Brain microvascular endothelial cell (primary cell): ENCODE results near the gene FARP2.
"Not testable (repeated sequence)": the region's sequence is repeated elsewhere in the genome, so short reads cannot be mapped to it uniquely, and the experiment has no call there.

ENCODE experiments used
- DNase-seq: peaks from one replicate; pipeline ENCODE4 v3.0.0-alpha.2; 2020
- H3K27ac ChIP-seq: fragments of 250-450 bp; sonication (Bioruptor Pico); 2 replicates; pipeline ENCODE4 v1.5.1; 2020; ENCODE audit warnings: mild to moderate bottlenecking, moderate library complexity
- H3K27me3 ChIP-seq: fragments of 250-450 bp; sonication (Bioruptor Pico); replicated peaks from 2 replicates; pipeline ENCODE4 v1.5.1; 2020; ENCODE audit warnings: mild to moderate bottlenecking
- H3K36me3 ChIP-seq: fragments of 250-450 bp; sonication (Bioruptor Pico); replicated peaks from 2 replicates; pipeline ENCODE4 v1.5.1; 2020; ENCODE audit warnings: mild to moderate bottlenecking
- H3K4me3 ChIP-seq: 2 replicates; pipeline ENCODE4 v1.5.1; 2011; ENCODE audit warnings: low read depth, mild to moderate bottlenecking, control low read depth, low read length, moderate library complexity
- in situ Hi-C: cut with HindIII; loops from 2 replicates; pipeline ENCODE4 v1.10.0; 2017; ENCODE audit warnings: low sequenced_read_pairs, low pct_ligation_motif_present
- TF ChIP-seq, protein P1 (sequence below): IDR thresholded peaks from 2 replicates; pipeline ENCODE4 v1.5.1; 2011; ENCODE audit warnings: low read depth, mild to moderate bottlenecking, moderate library complexity, low read length, control low read depth, inconsistent platforms; ENCODE audit errors: missing control alignments

The FARP2 gene

DNA sequence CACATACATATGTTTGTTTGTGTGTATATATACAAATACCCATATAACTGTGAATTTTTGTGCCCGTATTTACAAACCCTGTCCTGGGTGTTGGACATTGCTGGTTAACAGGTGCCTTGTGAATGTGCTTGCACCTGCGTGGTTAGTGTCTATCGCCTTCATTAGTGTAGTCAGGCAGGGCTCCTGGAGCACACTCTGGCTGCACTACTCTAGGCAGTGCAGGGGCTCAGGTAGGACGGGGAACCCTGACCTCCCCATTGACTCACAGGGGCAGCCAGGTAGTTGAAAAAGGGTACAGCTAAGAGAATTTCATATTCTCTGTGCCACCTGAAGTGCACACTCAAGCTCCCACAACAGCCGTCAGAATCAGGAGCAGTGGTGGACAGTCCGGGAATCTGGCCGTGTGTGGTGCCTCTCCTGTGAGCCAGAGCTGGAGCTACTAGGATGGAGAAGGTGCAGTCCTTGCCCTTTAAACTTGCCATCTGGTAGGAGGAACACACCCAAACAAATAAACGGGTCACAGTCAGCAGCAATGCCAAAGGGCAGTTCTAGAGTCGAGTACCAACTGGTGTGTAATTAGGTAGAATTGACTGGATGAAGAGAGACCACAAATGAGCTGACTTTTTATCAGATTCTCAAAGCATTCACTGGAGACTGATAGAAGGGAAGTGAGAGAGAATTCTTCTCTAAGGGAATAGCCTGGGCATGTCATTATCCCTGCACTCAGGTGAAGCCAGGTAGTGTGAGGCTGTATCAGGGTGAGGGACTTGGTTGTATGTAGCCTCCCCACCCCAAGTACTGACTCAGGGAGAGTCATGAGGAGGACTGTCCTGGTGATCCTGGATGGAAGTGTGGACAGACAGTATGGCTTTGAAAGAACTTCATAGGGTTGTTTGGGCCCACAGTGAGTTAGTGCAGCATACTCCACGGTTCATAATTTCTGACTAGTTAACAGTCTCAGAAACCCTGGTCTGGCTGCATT, 44.1 kb downstream of the FARP2 start:
- Histone ChIP-seq H3K27me3 (no peaks in the 10 kb centered on the region), H3K36me3 (peaks cover 2% of the 10 kb centered on the region), H3K4me3 (no peak overlapping the region), H3K27ac (no peak overlapping the region)
- TF ChIP-seq, protein P1, sequence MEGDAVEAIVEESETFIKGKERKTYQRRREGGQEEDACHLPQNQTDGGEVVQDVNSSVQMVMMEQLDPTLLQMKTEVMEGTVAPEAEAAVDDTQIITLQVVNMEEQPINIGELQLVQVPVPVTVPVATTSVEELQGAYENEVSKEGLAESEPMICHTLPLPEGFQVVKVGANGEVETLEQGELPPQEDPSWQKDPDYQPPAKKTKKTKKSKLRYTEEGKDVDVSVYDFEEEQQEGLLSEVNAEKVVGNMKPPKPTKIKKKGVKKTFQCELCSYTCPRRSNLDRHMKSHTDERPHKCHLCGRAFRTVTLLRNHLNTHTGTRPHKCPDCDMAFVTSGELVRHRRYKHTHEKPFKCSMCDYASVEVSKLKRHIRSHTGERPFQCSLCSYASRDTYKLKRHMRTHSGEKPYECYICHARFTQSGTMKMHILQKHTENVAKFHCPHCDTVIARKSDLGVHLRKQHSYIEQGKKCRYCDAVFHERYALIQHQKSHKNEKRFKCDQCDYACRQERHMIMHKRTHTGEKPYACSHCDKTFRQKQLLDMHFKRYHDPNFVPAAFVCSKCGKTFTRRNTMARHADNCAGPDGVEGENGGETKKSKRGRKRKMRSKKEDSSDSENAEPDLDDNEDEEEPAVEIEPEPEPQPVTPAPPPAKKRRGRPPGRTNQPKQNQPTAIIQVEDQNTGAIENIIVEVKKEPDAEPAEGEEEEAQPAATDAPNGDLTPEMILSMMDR: no peak
- in situ Hi-C loops: no loop called here
- no peak for DNase-seq

DNA sequence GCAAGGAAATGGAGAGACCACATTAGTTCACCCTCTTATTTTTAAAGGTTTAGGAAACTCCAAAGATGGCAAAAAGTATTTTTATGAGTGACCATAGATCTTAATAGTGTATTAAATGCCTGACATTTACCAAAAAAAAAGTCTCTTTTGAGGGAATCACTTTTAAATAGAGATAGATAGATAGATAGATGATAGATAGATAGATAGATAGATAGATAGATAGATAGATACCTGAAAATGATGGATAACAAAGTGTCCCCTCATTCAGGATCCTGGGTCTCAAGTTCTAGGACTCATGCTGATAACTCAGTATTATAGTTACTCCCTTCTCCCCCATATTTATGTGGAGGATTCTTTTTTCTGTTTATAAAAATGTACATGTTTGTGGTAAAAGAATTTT, 52.8 kb downstream of the FARP2 start:
- Histone ChIP-seq H3K4me3 (no peak overlapping the region), H3K27ac (no peak overlapping the region), H3K36me3 (peaks cover 5% of the 10 kb centered on the region), H3K27me3 (no peaks in the 10 kb centered on the region)
- DNase-seq: no peak
- in situ Hi-C loops: no loop called here
- TF ChIP-seq, protein P1: no peak

DNA sequence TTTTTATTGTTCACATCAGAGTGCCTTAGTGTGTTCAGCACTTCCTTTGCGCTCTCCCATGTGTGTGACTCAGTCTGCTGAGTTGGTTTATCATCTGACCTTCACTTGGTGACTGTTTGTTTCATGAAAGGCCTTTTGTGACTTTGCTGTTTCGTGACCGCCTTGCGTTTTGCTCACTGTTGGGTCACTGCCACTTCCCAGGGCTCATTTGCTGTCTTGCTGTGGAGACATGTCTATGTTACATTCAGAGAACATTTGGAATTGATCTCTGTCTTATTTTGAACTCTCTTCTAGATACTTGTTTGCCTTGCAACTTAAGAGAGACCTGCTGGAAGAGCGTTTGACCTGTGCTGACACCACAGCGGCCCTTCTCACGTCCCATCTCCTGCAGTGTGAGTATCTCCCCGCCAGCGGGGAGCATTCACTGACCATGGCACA, 54.7 kb downstream of the FARP2 start:
- Histone ChIP-seq H3K27ac (peak overlapping the region; percentile 85), H3K4me3 (no peak overlapping the region), H3K36me3 (peaks cover 11% of the 10 kb centered on the region), H3K27me3 (no peaks in the 10 kb centered on the region)
- TF ChIP-seq, protein P1: no peak
- in situ Hi-C loops: no loop called here
- peak; percentile 89 for DNase-seq

DNA sequence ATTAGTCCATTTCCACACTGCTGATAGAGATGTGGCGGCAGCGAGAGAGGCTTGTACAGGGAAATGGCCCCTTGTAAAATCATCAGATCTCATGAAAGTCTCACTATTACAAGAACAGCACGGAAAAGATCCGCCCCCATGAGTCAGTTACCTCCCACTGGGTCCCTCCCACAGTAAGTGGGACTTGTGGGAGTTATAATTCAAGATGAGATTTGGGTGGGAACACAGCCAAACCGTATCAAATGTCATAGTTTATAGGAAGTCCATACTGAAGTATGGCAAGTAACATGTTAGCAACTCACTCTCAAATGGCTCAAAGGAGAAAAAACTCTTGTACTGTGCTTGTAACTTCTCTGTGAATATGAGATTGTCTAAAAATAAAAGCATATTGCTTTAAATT, 56.1 kb downstream of the FARP2 start:
- TF ChIP-seq, protein P1: no peak
- no peaks in the 10 kb centered on the region for H3K27me3 ChIP-seq
- H3K27ac ChIP-seq: peak overlapping the region; percentile 85
- peaks cover 11% of the 10 kb centered on the region for H3K36me3 ChIP-seq
- peak; percentile 98 for DNase-seq
- no peak overlapping the region for H3K4me3 ChIP-seq
- in situ Hi-C loops: no loop called here

DNA sequence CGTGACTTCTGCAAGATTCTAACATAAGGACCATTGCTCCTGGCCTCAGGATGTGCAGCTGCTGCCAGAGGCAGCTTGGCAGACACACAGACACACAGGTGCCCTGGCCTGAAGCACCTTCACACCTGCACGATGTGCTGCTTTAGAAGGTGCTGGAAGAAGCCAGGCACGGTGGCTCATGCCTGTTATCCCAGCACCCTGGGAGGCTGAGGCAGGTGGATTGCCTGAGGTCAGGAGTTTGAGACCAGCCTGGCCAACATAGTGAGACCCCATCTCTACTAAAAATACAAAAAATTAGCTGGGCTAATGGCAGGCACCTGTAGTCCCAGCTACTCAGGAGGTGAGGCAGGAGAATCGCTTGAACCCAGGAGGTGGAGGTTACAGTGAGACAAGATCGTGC, 57.4 kb downstream of the FARP2 start:
- in situ Hi-C loops, DNase-seq, H3K27ac ChIP-seq, H3K27me3 ChIP-seq, H3K4me3 ChIP-seq: not testable (repeated sequence)
- peaks cover 20% of the 10 kb centered on the region for H3K36me3 ChIP-seq

DNA sequence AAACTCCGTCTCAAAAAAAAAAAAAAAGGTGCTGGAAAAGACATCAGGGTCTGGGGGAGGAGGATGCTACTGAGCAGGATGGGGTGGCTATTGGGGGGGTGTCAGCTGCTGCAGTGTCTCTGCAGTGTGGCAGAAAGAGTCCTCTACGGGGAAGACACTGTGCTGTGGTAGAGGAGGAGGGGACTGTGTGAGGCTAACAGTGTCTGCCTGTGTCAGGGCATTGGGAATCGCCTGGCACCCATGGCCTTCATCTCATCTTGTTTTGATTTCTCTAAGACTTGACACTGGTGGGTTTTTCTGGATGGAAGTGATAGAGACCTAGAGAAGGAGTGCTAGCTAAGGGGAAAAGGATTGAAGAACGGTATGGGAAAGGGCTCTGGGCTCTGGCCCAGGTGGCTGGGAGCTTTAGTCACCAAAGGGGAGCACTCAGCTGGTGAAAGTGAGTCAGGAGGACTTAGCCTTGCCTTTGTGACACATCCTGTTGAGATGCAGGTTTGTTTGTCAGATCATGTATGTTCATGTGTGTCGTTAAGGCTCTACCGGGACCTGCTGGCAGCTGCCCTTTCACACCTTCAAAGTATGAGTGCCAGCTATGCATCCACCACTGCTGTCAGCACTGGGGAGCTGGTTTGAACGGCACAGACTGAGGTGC, 58.0 kb downstream of the FARP2 start:
- Histone ChIP-seq H3K27ac (no peak overlapping the region), H3K27me3 (no peaks in the 10 kb centered on the region), H3K4me3 (no peak overlapping the region), H3K36me3 (peaks cover 20% of the 10 kb centered on the region)
- TF ChIP-seq, protein P1: no peak
- DNase-seq: no peak
- in situ Hi-C loops: no loop called here
